Activated CD8-positive, alpha-beta memory T cell treated with anti-CD3 and anti-CD28 coated beads, Interleukin-2, amount 50 U/mL, for 24 hours (primary cell): ENCODE results near the gene FXYD7.
"Not testable (repeated sequence)": the region's sequence is repeated elsewhere in the genome, so short reads cannot be mapped to it uniquely, and the experiment has no call there.

ENCODE experiments used
- DNase-seq: peaks from one replicate; pipeline ENCODE4 v3.0.0-alpha.2; 2020; ENCODE audit errors: extremely low read depth

The FXYD7 gene

GRCh38 chr19:35165200-35166058 is 22.4 kb downstream of the FXYD7 start:
- no peak for DNase-seq

DNA sequence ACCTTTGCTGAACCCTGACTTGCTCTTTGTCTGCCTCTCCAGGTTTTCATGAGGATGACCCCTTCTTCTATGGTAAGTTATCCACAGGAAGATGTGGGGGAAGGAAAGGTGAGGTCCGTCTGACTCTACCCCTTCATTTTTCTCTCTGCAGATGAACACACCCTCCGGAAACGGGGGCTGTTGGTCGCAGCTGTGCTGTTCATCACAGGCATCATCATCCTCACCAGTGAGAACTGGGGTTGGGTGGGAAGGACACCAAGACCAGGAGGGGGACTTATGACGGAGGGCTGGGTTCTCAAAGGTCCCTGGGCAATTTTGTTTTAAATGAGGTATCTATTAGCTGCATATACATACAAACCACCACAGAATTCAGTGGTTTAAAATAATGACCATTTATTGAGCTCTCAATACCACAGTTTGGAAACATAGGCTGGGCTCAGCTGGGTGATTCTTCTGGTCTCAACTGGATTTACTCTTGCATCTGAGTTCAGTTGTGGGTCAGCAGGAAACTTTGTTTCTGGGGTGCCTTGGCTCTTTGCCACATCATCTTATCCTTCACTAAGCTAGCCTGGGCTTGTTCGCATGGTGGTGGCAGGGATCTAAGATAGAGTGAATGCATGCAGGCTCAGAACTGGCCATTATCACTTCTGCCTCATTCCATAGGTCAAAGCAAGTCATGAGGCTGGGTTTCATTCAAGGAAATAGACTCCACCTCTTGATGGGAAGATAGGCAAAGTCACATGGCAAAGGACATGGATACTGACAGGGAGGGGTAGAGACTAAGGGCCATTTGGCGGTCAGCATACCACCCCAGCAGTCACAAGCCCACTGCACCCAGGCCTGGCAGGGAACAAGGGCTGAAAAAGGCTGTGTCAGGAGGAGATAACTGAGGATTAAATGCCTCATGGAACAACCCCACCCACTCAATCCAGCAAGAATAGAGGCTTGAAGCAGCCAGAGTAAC is 23.3 kb downstream of the FXYD7 start:
- DNase-seq: no peak

GRCh38 chr19:35167251-35168119 is 24.4 kb downstream of the FXYD7 start:
- DNase-seq: no peak

DNA sequence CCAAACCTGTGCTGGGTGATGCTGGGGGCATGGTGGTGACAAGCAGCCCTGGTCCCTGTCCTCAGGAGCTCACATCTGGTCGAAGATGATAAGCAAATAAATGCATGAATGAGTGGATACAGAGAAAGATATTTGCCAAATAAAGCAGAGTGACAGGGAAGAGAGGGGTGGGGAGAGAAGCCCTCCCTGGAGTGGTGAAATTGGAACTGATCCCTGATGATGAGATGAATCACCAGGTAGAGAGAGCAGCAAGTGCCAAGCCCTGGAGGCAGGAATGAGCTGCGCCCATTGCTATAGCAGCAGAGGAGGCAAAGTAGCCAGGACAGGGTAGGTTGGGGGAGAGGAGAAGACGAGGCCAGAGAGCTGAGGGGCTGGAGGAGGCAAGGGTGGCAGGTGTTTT is 25.1 kb downstream of the FXYD7 start:
- DNase-seq: no peak

DNA sequence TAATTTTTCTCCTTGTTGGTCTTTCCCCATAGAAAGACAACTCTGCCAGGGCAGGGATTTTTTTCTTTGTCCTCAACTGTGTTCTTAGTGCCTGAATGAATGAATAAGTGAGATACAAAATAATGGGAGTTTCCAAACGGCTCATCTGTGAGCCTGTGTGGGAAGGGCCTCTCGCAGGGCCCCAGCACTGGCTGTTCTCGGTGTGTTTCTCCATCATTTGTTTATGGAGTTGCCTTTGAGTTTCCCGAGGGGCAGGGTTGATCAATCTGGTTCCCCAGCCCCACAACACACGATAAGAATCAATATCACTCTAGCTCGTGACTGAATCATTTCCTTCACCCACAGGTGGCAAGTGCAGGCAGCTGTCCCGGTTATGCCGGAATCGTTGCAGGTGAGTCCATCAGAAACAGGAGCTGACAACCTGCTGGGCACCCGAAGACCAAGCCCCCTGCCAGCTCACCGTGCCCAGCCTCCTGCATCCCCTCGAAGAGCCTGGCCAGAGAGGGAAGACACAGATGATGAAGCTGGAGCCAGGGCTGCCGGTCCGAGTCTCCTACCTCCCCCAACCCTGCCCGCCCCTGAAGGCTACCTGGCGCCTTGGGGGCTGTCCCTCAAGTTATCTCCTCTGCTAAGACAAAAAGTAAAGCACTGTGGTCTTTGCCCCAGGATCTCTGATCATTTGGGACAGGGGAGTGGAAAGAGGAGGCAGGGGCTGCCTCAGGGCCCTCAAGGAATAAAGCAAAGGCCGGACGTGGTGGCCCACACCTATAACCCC is 26.4 kb downstream of the FXYD7 start:
- DNase-seq: no peak

DNA sequence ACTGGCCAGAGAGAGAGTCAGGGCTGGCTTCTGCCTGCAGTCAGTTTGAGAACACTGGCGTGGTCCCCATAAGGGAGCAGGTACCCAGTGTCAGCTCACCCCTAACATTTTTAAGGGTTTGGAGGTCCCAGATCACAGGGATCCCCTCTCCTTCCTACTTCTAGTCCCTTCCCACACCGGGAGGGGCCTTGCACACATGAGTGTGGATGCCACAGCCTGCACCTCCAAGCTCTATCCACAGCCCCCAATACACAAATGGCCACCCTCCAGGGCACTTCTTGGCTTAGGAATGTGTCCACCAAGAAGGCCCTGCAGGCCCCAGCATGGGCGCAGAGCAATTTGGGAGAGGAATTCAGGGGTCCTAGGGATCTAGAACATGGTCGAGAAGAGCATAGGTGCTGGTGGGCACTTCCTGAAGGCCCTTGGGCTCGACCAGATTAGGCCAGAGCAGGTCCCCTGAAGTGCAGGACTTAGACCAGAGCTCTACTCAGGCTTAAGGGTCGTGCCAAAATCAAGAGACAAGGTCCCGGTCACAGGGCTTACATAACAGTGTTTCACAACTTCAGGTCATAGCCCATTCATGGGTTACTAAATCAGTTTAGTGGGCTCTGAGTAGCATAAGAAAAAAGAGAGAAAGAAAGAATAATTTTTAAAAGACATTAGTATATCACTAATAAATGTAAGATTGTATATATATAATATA is 27.5 kb downstream of the FXYD7 start:
- DNase-seq: no peak

- DNase-seq: no peak
These were observed 28.7 kb downstream of the FXYD7 start for GRCh38 chr19:35171730-35172129.

GRCh38 chr19:35174226-35174625 is 31.2 kb downstream of the FXYD7 start:
- DNase-seq: no peak

DNA sequence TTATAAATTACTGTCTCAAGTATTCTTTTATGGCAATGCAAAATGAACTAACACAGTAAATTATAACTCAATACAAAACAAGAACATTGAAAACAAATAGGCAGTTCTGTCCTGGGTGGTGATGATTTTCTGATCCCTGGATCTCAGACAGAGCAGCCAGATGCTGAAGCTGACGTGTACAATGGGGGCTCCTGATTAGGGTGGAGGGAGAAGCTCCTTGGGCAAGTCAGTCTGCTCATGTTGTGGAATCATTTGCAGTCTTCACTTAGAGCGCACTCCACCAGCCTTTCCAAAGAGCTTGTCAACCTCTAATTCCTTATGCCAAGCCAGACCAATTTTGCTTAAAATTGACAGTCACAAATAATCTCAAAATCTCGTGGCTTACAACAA is 33.1 kb downstream of the FXYD7 start:
- no peak for DNase-seq

DNA sequence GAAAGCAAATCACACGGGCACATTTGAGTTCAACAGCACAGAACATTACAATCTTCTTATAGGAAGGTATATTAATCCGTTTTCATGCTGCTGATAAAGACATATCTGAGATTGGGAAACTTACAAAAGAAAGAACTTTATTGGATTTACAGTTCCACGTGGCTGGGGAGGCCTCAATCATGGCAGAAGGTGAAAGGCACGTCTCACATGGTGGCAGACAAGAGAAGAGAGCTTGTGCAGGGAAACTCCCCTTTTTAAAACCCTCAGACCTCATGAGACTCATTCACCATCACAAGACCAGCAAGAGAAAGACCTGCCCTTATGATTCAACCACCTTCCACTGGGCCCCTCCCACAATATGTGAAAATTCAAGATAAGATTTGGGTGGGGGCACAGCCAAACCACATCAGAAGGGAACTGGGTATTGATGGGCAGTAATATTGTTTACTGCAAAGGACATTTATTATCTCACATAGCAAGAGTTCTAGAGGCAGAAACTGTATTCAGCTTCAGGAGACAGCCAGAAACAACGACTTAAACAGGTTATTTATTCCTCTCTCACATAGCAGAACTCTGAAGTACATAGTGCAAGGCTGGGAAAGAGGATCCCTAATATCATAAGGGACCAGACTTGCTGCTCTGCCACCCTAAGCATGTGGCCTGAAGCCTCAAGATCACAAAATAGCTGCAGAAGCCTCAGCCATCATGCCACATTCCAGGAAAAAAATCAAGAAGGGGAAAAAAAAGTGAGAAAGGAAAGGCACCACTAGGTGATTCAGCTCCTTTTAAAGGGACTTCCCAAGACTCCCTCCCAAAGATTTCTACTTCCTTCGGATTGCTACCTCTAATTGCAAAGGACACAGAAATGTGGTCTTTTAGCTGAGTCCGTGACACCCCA is 34.6 kb downstream of the FXYD7 start:
- DNase-seq: no peak

DNA sequence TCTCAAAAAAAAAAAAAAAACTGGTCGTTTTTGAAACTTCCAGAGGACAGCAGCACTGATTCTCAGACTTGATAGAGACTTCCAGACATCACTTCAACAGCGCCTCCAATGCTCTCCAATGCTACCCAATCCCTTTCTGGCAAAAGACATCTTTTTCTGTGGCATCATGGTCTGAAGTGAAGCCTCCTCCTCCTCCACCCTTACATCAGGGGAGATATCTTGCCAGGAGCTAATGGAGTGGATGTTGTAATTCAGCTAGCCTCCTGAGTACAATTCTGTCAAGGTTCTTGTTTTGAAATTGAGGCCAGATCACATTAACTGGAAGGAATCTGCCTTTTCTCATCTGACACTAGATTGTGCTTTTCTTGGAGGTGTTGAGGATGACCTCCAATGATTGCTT is 35.6 kb downstream of the FXYD7 start:
- DNase-seq: no peak

- no peak for DNase-seq
These were observed 36.8 kb downstream of the FXYD7 start for GRCh38 chr19:35179830-35180229.

DNA sequence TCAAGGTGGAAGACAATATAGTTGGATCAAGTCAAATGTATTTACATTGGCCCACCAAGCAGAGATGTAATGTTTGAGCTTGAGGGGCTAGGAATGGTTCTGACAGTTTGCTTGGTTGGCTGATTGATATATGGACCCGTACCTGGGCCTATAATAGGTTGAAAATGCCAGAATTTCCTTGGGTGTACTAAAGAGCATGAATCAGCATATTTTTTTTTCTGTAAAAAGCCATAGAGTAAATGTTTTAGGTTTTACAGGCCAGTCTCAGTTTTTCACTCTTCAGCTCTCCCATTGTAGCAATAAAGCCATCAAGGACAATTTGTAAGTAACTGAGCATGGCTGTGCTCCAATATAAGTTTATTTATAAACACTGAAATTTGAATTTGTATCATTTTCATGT is 38.3 kb downstream of the FXYD7 start:
- DNase-seq: no peak

DNA sequence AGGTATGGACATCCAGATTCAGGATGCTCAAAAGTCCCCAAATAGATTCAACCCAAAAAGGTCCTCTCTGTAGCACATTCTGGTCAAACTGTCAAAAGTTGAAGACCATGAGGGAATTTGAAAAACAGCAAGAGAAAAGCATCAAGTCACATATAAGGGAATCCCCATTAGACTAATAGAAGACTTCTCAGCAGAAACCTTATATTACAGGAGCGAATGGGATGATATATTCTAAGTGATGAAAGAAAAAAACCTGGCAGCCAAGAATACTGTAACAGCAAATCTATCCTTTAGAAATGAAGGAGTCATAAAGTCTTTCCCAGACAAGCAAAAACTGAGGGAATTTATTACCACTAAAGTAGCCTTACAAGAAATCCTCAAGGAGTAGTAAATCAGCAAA is 41.2 kb downstream of the FXYD7 start:
- no peak for DNase-seq

GRCh38 chr19:35184884-35185283 is 41.8 kb downstream of the FXYD7 start:
- DNase-seq: no peak

DNA sequence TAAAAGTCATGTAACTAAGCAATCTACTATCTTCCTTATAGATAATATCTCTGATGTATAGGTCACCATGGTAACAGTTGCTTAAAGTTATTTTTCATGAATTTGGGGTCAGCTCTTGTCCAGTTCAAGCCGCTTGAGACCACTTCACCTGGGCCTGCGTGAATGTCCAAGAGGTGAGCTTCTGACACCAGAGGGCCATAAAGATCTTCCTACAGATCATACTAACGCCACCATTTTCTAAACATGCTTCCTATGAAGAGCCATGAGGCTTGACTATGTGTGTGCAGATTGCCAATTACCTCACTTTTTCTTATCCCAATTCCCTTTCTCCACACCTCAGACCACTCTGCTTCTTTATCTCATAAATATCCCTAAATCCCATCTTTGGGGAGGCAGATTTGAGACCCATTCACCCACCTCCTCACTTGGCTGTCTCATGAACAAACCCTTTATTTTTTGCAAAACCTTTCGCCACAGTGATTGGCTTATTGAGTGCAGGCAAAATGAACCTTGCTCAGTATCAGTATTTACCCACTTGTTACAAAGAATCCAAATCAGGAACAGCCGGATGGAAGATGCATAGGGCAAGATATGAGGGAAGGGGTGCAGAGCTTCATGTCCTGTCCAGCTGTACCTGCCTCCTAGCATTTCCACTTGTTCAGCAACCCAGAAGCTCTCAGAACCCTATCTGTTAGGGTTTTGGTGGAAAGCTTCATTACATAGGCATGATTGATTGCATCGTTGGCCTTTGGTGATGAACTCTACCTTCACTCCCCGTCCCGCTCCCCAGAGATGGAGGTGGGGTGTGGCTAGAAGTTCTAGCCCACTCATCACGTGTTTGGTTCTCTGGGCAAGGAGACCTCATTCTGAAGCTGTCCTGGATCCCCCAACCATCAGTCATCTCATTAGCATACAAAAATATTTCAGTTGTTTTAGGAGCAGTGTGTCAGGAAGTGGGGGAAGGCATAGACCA is 51.2 kb downstream of the FXYD7 start:
- no peak for DNase-seq

GRCh38 chr19:35195830-35196229 is 52.8 kb downstream of the FXYD7 start:
- no peak for DNase-seq

DNA sequence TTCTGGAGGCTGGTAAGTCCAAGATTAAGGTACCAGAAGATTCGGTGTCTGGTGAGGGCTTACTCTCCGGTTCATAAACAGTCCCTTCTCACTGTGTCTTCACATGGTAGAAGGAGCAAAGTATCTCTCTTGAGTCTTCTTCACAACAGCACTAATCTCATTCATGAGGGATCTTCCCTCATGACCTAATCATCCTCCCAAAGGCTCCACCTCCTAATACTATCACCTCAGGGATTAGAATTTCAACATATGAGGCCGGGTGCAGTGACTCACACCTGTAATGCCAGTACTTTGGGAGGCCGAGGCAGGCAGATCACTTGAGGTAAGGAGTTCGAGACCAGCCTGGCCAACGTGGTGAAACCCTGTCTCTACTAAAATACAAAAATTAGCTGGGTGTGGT is 53.8 kb downstream of the FXYD7 start:
- not testable (repeated sequence) for DNase-seq
